Fibroblast of lung (primary cell): ENCODE measurements around the gene UROC1. TPM values are rescaled to one million over a fixed set of nuclear protein-coding genes. Genes with fewer than 3 reads are reported as not detected.
A peak's percentile ranks its signal among the peaks of the same experiment; 100 is the strongest.

Source experiments
- DNase-seq, 2 donors: peaks; one replicate each; pipeline versions ENCODE4 v3.0.0 to v3.0.0-alpha.2; 2010; ENCODE audit warnings: low read depth in 2 of 2
- H2AFZ ChIP-seq: 2 replicates; pipeline ENCODE4 v1.5.1; 2012; ENCODE audit warnings: low read length, control low read depth, inconsistent platforms
- H3K27ac ChIP-seq: 2 replicates; pipeline ENCODE4 v1.5.1; 2011; ENCODE audit warnings: low read length, control low read depth; ENCODE audit not compliant: insufficient read depth
- H3K27me3 ChIP-seq: 2 replicates; pipeline ENCODE4 v1.5.1; 2011; ENCODE audit warnings: mild to moderate bottlenecking, low read length; ENCODE audit not compliant: control insufficient read depth, insufficient read depth
- H3K36me3 ChIP-seq: 2 replicates; pipeline ENCODE4 v1.5.1; 2011; ENCODE audit warnings: low read length; ENCODE audit not compliant: control insufficient read depth, insufficient read depth
- H3K4me1 ChIP-seq: 2 replicates; pipeline ENCODE4 v1.5.1; 2011; ENCODE audit warnings: low read length; ENCODE audit not compliant: control insufficient read depth, insufficient read depth; ENCODE audit errors: extremely low read depth
- H3K4me2 ChIP-seq: 2 replicates; pipeline ENCODE4 v1.5.1; 2011; ENCODE audit warnings: low read length, control low read depth; ENCODE audit not compliant: insufficient read depth; ENCODE audit errors: extremely low read depth
- H3K4me3 ChIP-seq, 4 experiments: fragments of 200-600 bp in 1 of 4; sonication (generic) in 1 of 4; replicated peaks in 1 of 4; 2 replicates each; pipeline ENCODE4 v1.5.1; 2011 to 2016; ENCODE audit warnings: low read length in 4 of 4, low read depth in 3 of 4, mild to moderate bottlenecking in 3 of 4, control low read depth in 2 of 4, inconsistent platforms in 1 of 4, mixed read lengths in 1 of 4; ENCODE audit not compliant: insufficient read depth in 1 of 4; ENCODE audit errors: control extremely low read depth in 1 of 4
- H3K79me2 ChIP-seq: 2 replicates; pipeline ENCODE4 v1.5.1; 2012; ENCODE audit warnings: mild to moderate bottlenecking, low read length, inconsistent platforms; ENCODE audit not compliant: control insufficient read depth, insufficient read depth
- H3K9ac ChIP-seq: 2 replicates; pipeline ENCODE4 v1.5.1; 2011; ENCODE audit warnings: mild to moderate bottlenecking, low read length, control low read depth; ENCODE audit not compliant: insufficient read depth
- H3K9me3 ChIP-seq: 2 replicates; pipeline ENCODE4 v1.5.1; 2012; ENCODE audit warnings: low read depth, low read length; ENCODE audit not compliant: control insufficient read depth, insufficient read depth
- H4K20me1 ChIP-seq: 2 replicates; pipeline ENCODE4 v1.5.1; 2011; ENCODE audit warnings: low read length; ENCODE audit not compliant: control insufficient read depth, insufficient read depth; ENCODE audit errors: extremely low read depth
- EZH2 ChIP-seq: IDR thresholded peaks from 2 replicates; pipeline ENCODE4 v1.5.1; 2012; ENCODE audit warnings: low read length, control low read depth, mild to moderate bottlenecking; ENCODE audit errors: missing control alignments
- polyA plus RNA-seq, 2 donors: library from polyadenylated mRNA; depleted of rRNA in 1 of 2; stranded (reverse) in 1 of 2; unstranded in 1 of 2; fragments of >200 nt; gene quantifications; 2 replicates each; pipeline ENCODE4 v1.2.1, GENCODE V29; 2011 to 2012; ENCODE audit warnings: missing spikeins in 1 of 2
- total RNA-seq: library from RNA; depleted of rRNA; stranded (reverse); fragments of >200 nt; gene quantifications from 2 replicates; pipeline ENCODE4 v1.2.1, GENCODE V29; 2014
- TF ChIP-seq, protein P1 (sequence below), 2 donors: IDR thresholded peaks in 1 of 2; conservative IDR thresholded peaks in 1 of 2; 1 replicate in 1 of 2; 2 replicates in 1 of 2; pipeline ENCODE4 v1.5.1; 2011 to 2012; ENCODE audit warnings: low read length in 2 of 2, control low read depth in 1 of 2, inconsistent platforms in 1 of 2, low read depth in 1 of 2, mild to moderate bottlenecking in 1 of 2

Gene UROC1
- total and polyA plus RNA-seq, 2 donors (not counting 1 experiment from before 2014, with no cell fraction given), result not detected

DNA sequence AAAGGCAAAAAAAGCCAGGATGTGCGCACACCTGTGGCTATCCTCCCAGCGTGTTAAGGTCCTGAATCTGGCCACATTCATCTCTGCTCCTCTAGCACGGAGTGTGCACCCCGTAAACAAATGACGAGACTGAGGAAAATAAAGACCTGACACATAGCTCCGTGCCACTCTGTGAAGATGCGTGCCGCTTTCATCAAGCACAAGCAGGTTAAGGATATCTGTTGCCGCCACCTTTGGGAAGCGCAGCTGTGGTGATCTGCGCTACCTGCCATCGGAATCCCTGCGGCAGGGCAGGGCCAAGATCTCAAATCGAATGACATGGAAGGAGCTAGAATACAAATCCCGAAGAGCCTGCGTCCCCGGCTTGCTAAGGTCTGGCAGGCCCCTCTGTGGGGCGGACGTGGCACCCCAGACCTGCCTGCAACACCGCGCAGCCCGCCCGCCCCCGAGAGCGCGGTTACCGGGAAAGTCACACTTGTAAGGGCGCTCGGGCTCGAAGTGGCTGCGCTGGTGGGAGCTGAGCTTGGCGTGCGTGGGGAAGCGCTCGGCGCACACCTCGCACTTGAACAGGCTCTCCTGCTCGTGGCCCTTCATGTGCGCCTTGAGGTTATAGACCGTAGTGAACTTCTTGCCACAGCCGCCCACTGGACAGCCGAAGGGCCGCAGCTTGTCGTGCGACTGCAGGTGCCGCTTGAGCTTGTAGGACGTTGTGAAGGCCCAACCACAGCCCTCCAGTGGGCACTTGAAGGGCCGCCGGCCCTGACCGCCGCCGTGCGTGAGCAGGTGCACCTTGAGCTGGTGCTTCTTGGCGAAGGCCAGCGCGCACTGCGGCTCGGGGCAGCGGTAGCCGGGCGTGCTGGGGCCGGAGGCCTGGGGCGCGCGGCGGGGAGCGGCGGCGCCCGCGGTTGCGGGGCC lies 42.8 kb downstream of the UROC1 start:
- peak overlapping the region; percentile 68 for H3K27ac ChIP-seq
- no peaks in the 10 kb centered on the region for H4K20me1 ChIP-seq
- H3K36me3 ChIP-seq, result no peaks in the 10 kb centered on the region
- no peaks in the 10 kb centered on the region for H3K9me3 ChIP-seq
- peak overlapping the region; percentile 82 for H3K9ac ChIP-seq
- TF ChIP-seq EZH2, result no peak
- TF ChIP-seq, protein P1, sequence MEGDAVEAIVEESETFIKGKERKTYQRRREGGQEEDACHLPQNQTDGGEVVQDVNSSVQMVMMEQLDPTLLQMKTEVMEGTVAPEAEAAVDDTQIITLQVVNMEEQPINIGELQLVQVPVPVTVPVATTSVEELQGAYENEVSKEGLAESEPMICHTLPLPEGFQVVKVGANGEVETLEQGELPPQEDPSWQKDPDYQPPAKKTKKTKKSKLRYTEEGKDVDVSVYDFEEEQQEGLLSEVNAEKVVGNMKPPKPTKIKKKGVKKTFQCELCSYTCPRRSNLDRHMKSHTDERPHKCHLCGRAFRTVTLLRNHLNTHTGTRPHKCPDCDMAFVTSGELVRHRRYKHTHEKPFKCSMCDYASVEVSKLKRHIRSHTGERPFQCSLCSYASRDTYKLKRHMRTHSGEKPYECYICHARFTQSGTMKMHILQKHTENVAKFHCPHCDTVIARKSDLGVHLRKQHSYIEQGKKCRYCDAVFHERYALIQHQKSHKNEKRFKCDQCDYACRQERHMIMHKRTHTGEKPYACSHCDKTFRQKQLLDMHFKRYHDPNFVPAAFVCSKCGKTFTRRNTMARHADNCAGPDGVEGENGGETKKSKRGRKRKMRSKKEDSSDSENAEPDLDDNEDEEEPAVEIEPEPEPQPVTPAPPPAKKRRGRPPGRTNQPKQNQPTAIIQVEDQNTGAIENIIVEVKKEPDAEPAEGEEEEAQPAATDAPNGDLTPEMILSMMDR (conservative IDR thresholded peaks at IDR 0.05 in 1 of 2, IDR thresholded peaks at IDR 0.05 in 1 of 2; ENCODE audit: low read depth in 1 of 2, low read length in 2 of 2), result no peak
- H3K4me2 ChIP-seq, result peak overlapping the region; percentile 49
- no peak overlapping the region for H2AFZ ChIP-seq
- H3K4me3 ChIP-seq, result peak overlapping the region; percentile 58 to 84 (median 72)
- peaks cover 7% of the 10 kb centered on the region for H3K4me1 ChIP-seq
- peaks cover 32% of the 10 kb centered on the region for H3K79me2 ChIP-seq
- H3K27me3 ChIP-seq, result no peaks in the 10 kb centered on the region
- peak; percentile 41 to 53 for DNase-seq

DNA sequence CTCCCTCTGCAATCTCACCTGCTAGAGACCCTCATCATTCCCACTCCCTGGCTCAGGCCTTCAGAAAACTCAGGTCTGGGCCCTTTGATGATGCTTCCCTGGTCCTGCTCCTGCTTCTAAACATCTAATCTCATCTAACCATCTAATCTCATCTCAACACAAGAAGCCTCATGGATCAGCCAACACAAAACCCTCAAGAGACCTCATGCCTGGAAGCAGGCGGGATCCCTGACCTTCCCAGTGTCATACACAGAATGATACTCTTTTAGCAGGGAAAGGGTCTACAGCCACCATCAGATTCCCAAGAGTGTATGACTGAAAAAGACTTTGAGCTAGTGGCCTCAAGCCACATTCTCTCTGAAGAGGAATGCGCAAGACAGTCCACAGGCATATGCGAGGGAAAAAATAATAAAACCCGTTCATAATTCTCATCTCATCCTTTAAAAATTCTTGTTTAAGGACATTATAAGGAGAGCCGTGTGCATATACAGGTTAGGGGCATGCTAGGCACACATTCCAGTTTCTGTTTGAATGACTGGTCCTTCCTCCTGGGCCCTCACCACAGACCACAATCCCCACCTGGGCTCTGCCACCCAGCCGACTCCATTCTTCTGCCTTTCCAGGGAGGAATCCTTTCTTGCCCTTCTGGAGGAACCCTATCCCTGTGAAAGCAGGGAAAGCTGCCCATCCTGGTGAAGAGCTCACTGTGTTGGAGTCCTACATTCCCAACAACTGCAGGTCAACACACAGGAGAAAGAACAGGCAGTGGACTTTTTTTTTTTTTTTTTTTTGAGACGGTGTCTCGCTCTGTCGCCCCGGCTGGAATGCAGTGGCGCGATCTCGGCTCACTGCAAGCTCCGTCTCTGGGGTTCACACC lies 44.0 kb downstream of the UROC1 start:
- H3K27ac ChIP-seq, result no peak overlapping the region
- no peaks in the 10 kb centered on the region for H3K27me3 ChIP-seq
- H3K9ac ChIP-seq, result no peak overlapping the region
- TF ChIP-seq, protein P1 (conservative IDR thresholded peaks at IDR 0.05 in 1 of 2, IDR thresholded peaks at IDR 0.05 in 1 of 2; ENCODE audit: low read depth in 1 of 2, low read length in 2 of 2), result no peak
- no peak for TF ChIP-seq EZH2
- H3K4me1 ChIP-seq, result peaks cover 7% of the 10 kb centered on the region
- H3K36me3 ChIP-seq, result peaks cover 7% of the 10 kb centered on the region
- peak overlapping the region; percentile 67 for H3K4me2 ChIP-seq
- H2AFZ ChIP-seq, result no peak overlapping the region
- H3K9me3 ChIP-seq, result no peaks in the 10 kb centered on the region
- H3K4me3 ChIP-seq, result peak overlapping the region in 2 of 4 experiments; percentile 39 to 41
- H4K20me1 ChIP-seq, result no peaks in the 10 kb centered on the region
- peaks cover 40% of the 10 kb centered on the region for H3K79me2 ChIP-seq
- DNase-seq, result no peak
